Right cardiac atrium (tissue), 5 donors: ENCODE results near the gene LPCAT1. TPM values are rescaled to one million over a fixed set of nuclear protein-coding genes. Genes with fewer than 3 reads are reported as not detected.
"Not testable (repeated sequence)": the region's sequence is repeated elsewhere in the genome, so short reads cannot be mapped to it uniquely, and the experiment has no call there.

Experiments used
- ATAC-seq, 2 donors: fragments of 200-7000 bp; cut with Tn5 transposase; one replicate each; pipeline versions ENCODE4 v1.8.0 to v1.9.1; 2020; ENCODE audit warnings: moderate library complexity in 2 of 2, mild to moderate bottlenecking in 1 of 2
- DNase-seq, 3 donors: peaks; one replicate each; pipeline ENCODE4 v3.0.0-alpha.2; 2020
- H3K27ac ChIP-seq: one replicate; pipeline ENCODE4 v1.5.1; 2013; ENCODE audit warnings: mild to moderate bottlenecking, low read length, control low read depth, moderate library complexity
- H3K27me3 ChIP-seq: one replicate; pipeline ENCODE4 v1.6.1; 2013; ENCODE audit not compliant: control insufficient read depth, insufficient read depth
- H3K4me1 ChIP-seq: one replicate; pipeline ENCODE4 v1.6.1; 2013; ENCODE audit warnings: low read length; ENCODE audit not compliant: control insufficient read depth, insufficient read depth
- H3K4me3 ChIP-seq: one replicate; pipeline ENCODE4 v1.5.1; 2013; ENCODE audit warnings: low read length, control low read depth
- H3K9me3 ChIP-seq: one replicate; pipeline ENCODE4 v1.6.1; 2013; ENCODE audit warnings: low read length; ENCODE audit not compliant: control insufficient read depth
- WGBS: extraction: QIAGEN DNeasy Blood & Tissue Kit; methylation state at CpG from one replicate; pipeline ENCODE4 v1.1.7; 2013; 5-methylcytosine and 5-hydroxymethylcytosine counted together
- intact Hi-C, 4 donors: fragments of 100-400 bp; cut with DNase I; formaldehyde crosslinking; loops; one replicate each; pipeline versions ENCODE4 v1.11.0 to v1.14.0; 2022 to 2023
- polyA plus RNA-seq: library from polyadenylated mRNA; stranded (reverse); fragments of 200-250 nt; gene quantifications from one replicate; pipeline ENCODE4 v1.2.3, GENCODE V29; 2013
- total RNA-seq, 4 donors: library from RNA; stranded (reverse); fragmentation: NEBNext Ultra II Directional; extraction: Animal tissue kit (Norgen Biotek cat#: 25700); gene quantifications; one replicate each; pipeline ENCODE4 v1.2.1, GENCODE V29; 2021
- donor health status: healthy with polysubstance abuse.
- donor health status: DM: no; HTN: yes; CAD: no.
- donor health status: DM: no; HTN: no; CAD: no.
- donor health status: DM: no; HTN: yes; CAD: no; lungs with severe emphysema.
- donor health status: DM: yes; HTN: yes; CAD: no.

LPCAT1 gene
- total and polyA plus RNA-seq, 5 donors, result 11.0 to 19.7 (median 15.6) TPM

- intact Hi-C loops, result no loop called here
- ATAC-seq (no peak), DNase-seq (peak in 2 of 3 donors; percentile 44 to 50)
- H3K4me1 ChIP-seq, result no peaks in the 10 kb centered on the region
- no peaks in the 10 kb centered on the region for H3K9me3 ChIP-seq
- no peak overlapping the region for H3K4me3 ChIP-seq
- 95% methylated on average over 11 of the region's 11 CpGs for WGBS
- H3K27ac ChIP-seq, result no peak overlapping the region
- H3K27me3 ChIP-seq, result no peaks in the 10 kb centered on the region
These were observed 13.1 kb downstream of the LPCAT1 start for GRCh38 chr5:1510631-1511030.

- intact Hi-C loops, result no loop called here
- DNase-seq (peak in 1 of 3 donors; percentile 24), ATAC-seq (no peak)
- no peaks in the 10 kb centered on the region for H3K27me3 ChIP-seq
- no peaks in the 10 kb centered on the region for H3K4me1 ChIP-seq
- 89% methylated on average over 18 of the region's 18 CpGs for WGBS
- H3K4me3 ChIP-seq, result no peak overlapping the region
- no peaks in the 10 kb centered on the region for H3K9me3 ChIP-seq
- H3K27ac ChIP-seq, result no peak overlapping the region
These were observed 13.6 kb downstream of the LPCAT1 start for GRCh38 chr5:1510151-1510561.

- Histone ChIP-seq H3K4me1 (no peaks in the 10 kb centered on the region), H3K4me3 (no peak overlapping the region), H3K27me3 (no peaks in the 10 kb centered on the region), H3K9me3 (no peaks in the 10 kb centered on the region), H3K27ac (no peak overlapping the region)
- peak in 2 of 3 donors; percentile 22 to 23 for DNase-seq
- no peak for ATAC-seq
- intact Hi-C loops, result no loop called here
- 95% methylated on average over 30 of the region's 30 CpGs for WGBS
These were observed 14.2 kb downstream of the LPCAT1 start for GRCh38 chr5:1509346-1510085.

- intact Hi-C loops, result no loop called here
- peaks cover 2% of the 10 kb centered on the region for H3K4me1 ChIP-seq
- H3K27me3 ChIP-seq, result no peaks in the 10 kb centered on the region
- H3K27ac ChIP-seq, result no peak overlapping the region
- peak; percentile 11 to 56 (median 39) for DNase-seq
- WGBS, result 94% methylated on average over 30 of the region's 30 CpGs
- H3K4me3 ChIP-seq, result no peak overlapping the region
- H3K9me3 ChIP-seq, result no peaks in the 10 kb centered on the region
- no peak for ATAC-seq
These were observed 15.0 kb downstream of the LPCAT1 start for GRCh38 chr5:1508659-1509290.

GRCh38 chr5:1507961-1508658 is 15.7 kb downstream of the LPCAT1 start:
- intact Hi-C loops, result no loop called here
- peak; percentile 8 to 43 (median 35) for DNase-seq
- peaks cover 3% of the 10 kb centered on the region for H3K4me1 ChIP-seq
- H3K9me3 ChIP-seq, result no peaks in the 10 kb centered on the region
- no peak overlapping the region for H3K4me3 ChIP-seq
- WGBS, result 95% methylated on average over 23 of the region's 23 CpGs
- H3K27ac ChIP-seq, result no peak overlapping the region
- ATAC-seq, result no peak
- no peaks in the 10 kb centered on the region for H3K27me3 ChIP-seq

GRCh38 chr5:1507457-1507856 is 16.3 kb downstream of the LPCAT1 start:
- peaks cover 3% of the 10 kb centered on the region for H3K4me1 ChIP-seq
- H3K4me3 ChIP-seq, result no peak overlapping the region
- WGBS, result 80% methylated on average over 17 of the region's 17 CpGs
- no peak for ATAC-seq
- intact Hi-C loops, result no loop called here
- H3K27ac ChIP-seq, result no peak overlapping the region
- H3K27me3 ChIP-seq, result no peaks in the 10 kb centered on the region
- DNase-seq, result peak; percentile 41 to 69 (median 65)
- H3K9me3 ChIP-seq, result no peaks in the 10 kb centered on the region

- 95% methylated on average over 11 of the region's 11 CpGs for WGBS
- peak; percentile 9 to 42 (median 27) for DNase-seq
- Histone ChIP-seq H3K4me1 (peaks cover 3% of the 10 kb centered on the region), H3K4me3 (no peak overlapping the region), H3K27ac (no peak overlapping the region), H3K9me3 (no peaks in the 10 kb centered on the region), H3K27me3 (no peaks in the 10 kb centered on the region)
- intact Hi-C loops, result no loop called here
- no peak for ATAC-seq
These were observed 16.8 kb downstream of the LPCAT1 start for GRCh38 chr5:1507014-1507375.

- 87% methylated on average over 20 of the region's 20 CpGs for WGBS
- Histone ChIP-seq H3K27ac (no peak overlapping the region), H3K4me3 (no peak overlapping the region), H3K9me3 (no peaks in the 10 kb centered on the region), H3K27me3 (no peaks in the 10 kb centered on the region), H3K4me1 (peaks cover 3% of the 10 kb centered on the region)
- intact Hi-C loops, result no loop called here
- DNase-seq, result peak; percentile 9 to 37 (median 14)
- ATAC-seq, result no peak
These were observed 17.3 kb downstream of the LPCAT1 start for GRCh38 chr5:1506242-1507013.

- Histone ChIP-seq H3K27ac (no peak overlapping the region), H3K27me3 (no peaks in the 10 kb centered on the region), H3K9me3 (no peaks in the 10 kb centered on the region), H3K4me1 (peaks cover 6% of the 10 kb centered on the region), H3K4me3 (no peak overlapping the region)
- 90% methylated on average over 24 of the region's 24 CpGs for WGBS
- peak in 2 of 3 donors; percentile 47 to 56 for DNase-seq
- ATAC-seq, result no peak
- intact Hi-C loops, result no loop called here
These were observed 18.1 kb downstream of the LPCAT1 start for GRCh38 chr5:1505506-1506241.

GRCh38 chr5:1505089-1505488 is 18.7 kb downstream of the LPCAT1 start:
- intact Hi-C loops, H3K4me1 ChIP-seq, DNase-seq, H3K27ac ChIP-seq, H3K9me3 ChIP-seq, ATAC-seq, H3K4me3 ChIP-seq, H3K27me3 ChIP-seq: not testable (repeated sequence)
- 74% methylated on average over 14 of the region's 14 CpGs for WGBS
